Measurements from ENCODE around the gene SLC8B1. TPM values are rescaled to one million over a fixed set of nuclear protein-coding genes. Genes with fewer than 3 reads are reported as not detected.

The SLC8B1 gene
- total RNA-seq, 1 donor from 2014 or later: 39.3 TPM

GRCh38 chr12:113298472-113298817, 36.5 kb downstream of the SLC8B1 start:
- Histone ChIP-seq H3K4me3 (no peak overlapping the region), H3K27me3 (ENCODE audit: low read depth) (no peaks in the 10 kb centered on the region), H3K4me1 (peaks cover 25% of the 10 kb centered on the region), H3K27ac (peak overlapping the region; percentile 75), H3K9me3 (no peaks in the 10 kb centered on the region), H3K36me3 (peaks cover 58% of the 10 kb centered on the region)
- TF ChIP-seq CTCF (IDR thresholded peaks at IDR 0.05): no peak
- DNase-seq (no peak), ATAC-seq (no peak)
- intact Hi-C loops (cut with DNase I): no loop called here

- no peak for DNase-seq
- Histone ChIP-seq H3K27me3 (ENCODE audit: low read depth) (no peaks in the 10 kb centered on the region), H3K27ac (peak overlapping the region; percentile 75), H3K36me3 (peaks cover 64% of the 10 kb centered on the region), H3K9me3 (no peaks in the 10 kb centered on the region), H3K4me3 (no peak overlapping the region), H3K4me1 (peaks cover 25% of the 10 kb centered on the region)
- no peak for TF ChIP-seq CTCF (IDR thresholded peaks at IDR 0.05)
- ATAC-seq: no peak
- intact Hi-C loops (cut with DNase I): no loop called here
Measured at GRCh38 chr12:113297621-113298471, 37.1 kb downstream of the SLC8B1 start.

GRCh38 chr12:113297214-113297587, 37.7 kb downstream of the SLC8B1 start:
- H3K27me3 ChIP-seq (ENCODE audit: low read depth): no peaks in the 10 kb centered on the region
- H3K27ac ChIP-seq: no peak overlapping the region
- no peak for TF ChIP-seq CTCF (IDR thresholded peaks at IDR 0.05)
- H3K4me1 ChIP-seq: peaks cover 25% of the 10 kb centered on the region
- no peaks in the 10 kb centered on the region for H3K9me3 ChIP-seq
- H3K4me3 ChIP-seq: no peak overlapping the region
- intact Hi-C loops (cut with DNase I): no loop called here
- peaks cover 70% of the 10 kb centered on the region for H3K36me3 ChIP-seq
- DNase-seq: no peak
- no peak for ATAC-seq

- TF ChIP-seq CTCF (IDR thresholded peaks at IDR 0.05): no peak
- peaks cover 25% of the 10 kb centered on the region for H3K4me1 ChIP-seq
- ATAC-seq (no peak), DNase-seq (no peak)
- H3K27me3 ChIP-seq (ENCODE audit: low read depth): no peaks in the 10 kb centered on the region
- no peaks in the 10 kb centered on the region for H3K9me3 ChIP-seq
- no peak overlapping the region for H3K4me3 ChIP-seq
- intact Hi-C loops (cut with DNase I): no loop called here
- peaks cover 70% of the 10 kb centered on the region for H3K36me3 ChIP-seq
- no peak overlapping the region for H3K27ac ChIP-seq
Measured at GRCh38 chr12:113296557-113297213, 38.2 kb downstream of the SLC8B1 start.

GRCh38 chr12:113295886-113296556, 38.9 kb downstream of the SLC8B1 start:
- Histone ChIP-seq H3K9me3 (no peaks in the 10 kb centered on the region), H3K36me3 (peaks cover 72% of the 10 kb centered on the region), H3K4me3 (no peak overlapping the region), H3K4me1 (peaks cover 25% of the 10 kb centered on the region), H3K27ac (no peak overlapping the region), H3K27me3 (ENCODE audit: low read depth) (no peaks in the 10 kb centered on the region)
- no peak for TF ChIP-seq CTCF (IDR thresholded peaks at IDR 0.05)
- ATAC-seq (no peak), DNase-seq (no peak)
- intact Hi-C loops (cut with DNase I): no loop called here

Data from lower lobe of right lung (tissue), 2 donors.